HCEC 1CT (cell line): Measurements from ENCODE around the gene FCRL6.

Experiments used
- DNase-seq: peaks from one replicate; pipeline ENCODE4 v3.0.0-alpha.2; 2017

FCRL6 gene

GRCh38 chr1:159800177-159800930 is 1.8 kb upstream of the FCRL6 start:
- DNase-seq: peak; percentile 47

GRCh38 chr1:159803956-159804689 is 2.0 kb downstream of the FCRL6 start:
- no peak for DNase-seq

- peak; percentile 74 for DNase-seq
Observed at GRCh38 chr1:159804924-159805323, 2.8 kb downstream of the FCRL6 start.

GRCh38 chr1:159815926-159816325 is 13.8 kb downstream of the FCRL6 start:
- DNase-seq: no peak

GRCh38 chr1:159817276-159818041 is 15.3 kb downstream of the FCRL6 start:
- peak; percentile 32 for DNase-seq

- no peak for DNase-seq
Observed at GRCh38 chr1:159821171-159821867, 19.2 kb downstream of the FCRL6 start.

GRCh38 chr1:159823406-159823805 is 21.2 kb downstream of the FCRL6 start:
- no peak for DNase-seq

GRCh38 chr1:159825564-159825963 is 23.4 kb downstream of the FCRL6 start:
- DNase-seq: no peak

GRCh38 chr1:159826441-159827101 is 24.4 kb downstream of the FCRL6 start, which contains the start of gene SLAMF8:
SLAMF8 (plus strand) TSS chr1:159826873; CDS start chr1:159826899, 26 bp downstream.
- DNase-seq: no peak

- no peak for DNase-seq
Observed at GRCh38 chr1:159827102-159827490, 24.9 kb downstream of the FCRL6 start.

- no peak for DNase-seq
Observed at GRCh38 chr1:159827549-159827948, 25.4 kb downstream of the FCRL6 start.

GRCh38 chr1:159828176-159828575 is 26.0 kb downstream of the FCRL6 start:
- DNase-seq: no peak

GRCh38 chr1:159828581-159829272 is 26.6 kb downstream of the FCRL6 start:
- no peak for DNase-seq

- DNase-seq: no peak
Observed at GRCh38 chr1:159829273-159829634, 27.1 kb downstream of the FCRL6 start.

- DNase-seq: peak; percentile 73
Observed at GRCh38 chr1:159829822-159830465, 27.8 kb downstream of the FCRL6 start.

- DNase-seq: no peak
Observed at GRCh38 chr1:159830722-159831121, 28.6 kb downstream of the FCRL6 start.

GRCh38 chr1:159831412-159832141 is 29.4 kb downstream of the FCRL6 start:
- no peak for DNase-seq

GRCh38 chr1:159832309-159832708 is 30.1 kb downstream of the FCRL6 start:
- no peak for DNase-seq

- DNase-seq: no peak
Observed at GRCh38 chr1:159835356-159835755, 33.2 kb downstream of the FCRL6 start.

- DNase-seq: no peak
Observed at GRCh38 chr1:159835862-159836525, 33.8 kb downstream of the FCRL6 start.
